ENCODE results near the gene CYP27B1.

CYP27B1 gene

GRCh38 chr12:57757771-57758170 lies 9.1 kb downstream of the CYP27B1 start:
- Histone ChIP-seq H3K4me1 (ENCODE audit: control insufficient read depth, insufficient read depth, low read length, poor library complexity, severe bottlenecking) (peaks cover 8% of the 10 kb centered on the region), H3K9me3 (ENCODE audit: control insufficient read depth, low read length) (no peaks in the 10 kb centered on the region), H3K27ac (ENCODE audit: low read depth, low read length, severe bottlenecking) (no peak overlapping the region), H3K36me3 (ENCODE audit: control insufficient read depth, insufficient read depth, low read length) (no peaks in the 10 kb centered on the region), H3K4me3 (ENCODE audit: extremely low read depth, insufficient read depth, low read length, poor library complexity, severe bottlenecking) (no peak overlapping the region)
- 83 to 89% methylated on average over 3 of the region's 4 CpGs for WGBS, 2 experiments (ENCODE audit: insufficient coverage in 2 of 2)

- H3K4me1 ChIP-seq (ENCODE audit: control insufficient read depth, insufficient read depth, low read length, poor library complexity, severe bottlenecking) = peaks cover 8% of the 10 kb centered on the region
- no peaks in the 10 kb centered on the region for H3K36me3 ChIP-seq (ENCODE audit: control insufficient read depth, insufficient read depth, low read length)
- no peaks in the 10 kb centered on the region for H3K9me3 ChIP-seq (ENCODE audit: control insufficient read depth, low read length)
- H3K27ac ChIP-seq (ENCODE audit: low read depth, low read length, severe bottlenecking) = no peak overlapping the region
- peak overlapping the region; percentile 44 for H3K4me3 ChIP-seq (ENCODE audit: extremely low read depth, insufficient read depth, low read length, poor library complexity, severe bottlenecking)
- 2 to 3% methylated on average over 10 to 11 of the region's 22 CpGs for WGBS, 2 experiments (ENCODE audit: insufficient coverage in 2 of 2)
Observed at GRCh38 chr12:57756406-57757341, 10.2 kb downstream of the CYP27B1 start.

- Histone ChIP-seq H3K4me1 (ENCODE audit: control insufficient read depth, insufficient read depth, low read length, poor library complexity, severe bottlenecking) (peaks cover 8% of the 10 kb centered on the region), H3K27ac (ENCODE audit: low read depth, low read length, severe bottlenecking) (no peak overlapping the region), H3K4me3 (ENCODE audit: extremely low read depth, insufficient read depth, low read length, poor library complexity, severe bottlenecking) (peak overlapping the region; percentile 44), H3K9me3 (ENCODE audit: control insufficient read depth, low read length) (no peaks in the 10 kb centered on the region), H3K36me3 (ENCODE audit: control insufficient read depth, insufficient read depth, low read length) (peaks cover 5% of the 10 kb centered on the region)
- WGBS, 2 experiments (ENCODE audit: insufficient coverage in 2 of 2) = 0 to 1% methylated on average over 45 to 53 of the region's 76 CpGs
Observed at GRCh38 chr12:57755454-57756372, 11.2 kb downstream of the CYP27B1 start.

GRCh38 chr12:57755194-57755453 lies 11.8 kb downstream of the CYP27B1 start:
- Histone ChIP-seq H3K9me3 (ENCODE audit: control insufficient read depth, low read length) (no peaks in the 10 kb centered on the region), H3K27ac (ENCODE audit: low read depth, low read length, severe bottlenecking) (no peak overlapping the region), H3K4me3 (ENCODE audit: extremely low read depth, insufficient read depth, low read length, poor library complexity, severe bottlenecking) (peak overlapping the region; percentile 44), H3K36me3 (ENCODE audit: control insufficient read depth, insufficient read depth, low read length) (peaks cover 11% of the 10 kb centered on the region), H3K4me1 (ENCODE audit: control insufficient read depth, insufficient read depth, low read length, poor library complexity, severe bottlenecking) (peaks cover 8% of the 10 kb centered on the region)
- WGBS, 2 experiments (ENCODE audit: insufficient coverage in 2 of 2) = 0 to 1% methylated on average over 9 to 12 of the region's 34 CpGs

- H3K9me3 ChIP-seq (ENCODE audit: control insufficient read depth, low read length) = no peaks in the 10 kb centered on the region
- H3K27ac ChIP-seq (ENCODE audit: low read depth, low read length, severe bottlenecking) = no peak within 1 kb of the TSS
- 0 to 2% methylated on average over 18 to 21 of the region's 41 CpGs for WGBS, 2 experiments (ENCODE audit: insufficient coverage in 2 of 2)
Observed at GRCh38 chr12:57754411-57755193, 12.3 kb downstream of the CYP27B1 start, which contains the start of gene MARCHF9. Gene MARCHF9 (plus strand): TSS chr12:57755103. CDS start chr12:57755529, 426 bp downstream.

GRCh38 chr12:57753756-57754337 lies 13.0 kb downstream of the CYP27B1 start:
- no peak overlapping the region for H3K4me3 ChIP-seq (ENCODE audit: extremely low read depth, insufficient read depth, low read length, poor library complexity, severe bottlenecking)
- H3K9me3 ChIP-seq (ENCODE audit: control insufficient read depth, low read length) = no peaks in the 10 kb centered on the region
- 26% methylated on average over 1 of the region's 1 CpG; no CpG with 5 or more reads in 1 of the 2 experiments for WGBS, 2 experiments (ENCODE audit: insufficient coverage in 2 of 2)
- peaks cover 8% of the 10 kb centered on the region for H3K4me1 ChIP-seq (ENCODE audit: control insufficient read depth, insufficient read depth, low read length, poor library complexity, severe bottlenecking)
- peaks cover 24% of the 10 kb centered on the region for H3K36me3 ChIP-seq (ENCODE audit: control insufficient read depth, insufficient read depth, low read length)
- H3K27ac ChIP-seq (ENCODE audit: low read depth, low read length, severe bottlenecking) = no peak overlapping the region

More at GRCh38 chr12:57754411-57755193, 12.3 kb downstream of the CYP27B1 start, which contains the start of gene MARCHF9:
- Histone ChIP-seq H3K36me3 (ENCODE audit: control insufficient read depth, insufficient read depth, low read length) (peaks cover 17% of the 10 kb centered on the region), H3K4me3 (ENCODE audit: extremely low read depth, insufficient read depth, low read length, poor library complexity, severe bottlenecking) (peak within 1 kb of the TSS; percentile 44), H3K4me1 (ENCODE audit: control insufficient read depth, insufficient read depth, low read length, poor library complexity, severe bottlenecking) (peaks cover 8% of the 10 kb centered on the region)

GRCh38 chr12:57752668-57753000 lies 14.2 kb downstream of the CYP27B1 start:
- 20 to 80% methylated on average over 1 to 2 of the region's 5 CpGs for WGBS, 2 experiments (ENCODE audit: insufficient coverage in 2 of 2)
- Histone ChIP-seq H3K4me1 (ENCODE audit: control insufficient read depth, insufficient read depth, low read length, poor library complexity, severe bottlenecking) (peaks cover 8% of the 10 kb centered on the region), H3K36me3 (ENCODE audit: control insufficient read depth, insufficient read depth, low read length) (peaks cover 36% of the 10 kb centered on the region), H3K27ac (ENCODE audit: low read depth, low read length, severe bottlenecking) (no peak overlapping the region), H3K9me3 (ENCODE audit: control insufficient read depth, low read length) (no peaks in the 10 kb centered on the region), H3K4me3 (ENCODE audit: extremely low read depth, insufficient read depth, low read length, poor library complexity, severe bottlenecking) (peak overlapping the region; percentile 18)

- Histone ChIP-seq H3K9me3 (ENCODE audit: control insufficient read depth, low read length) (no peaks in the 10 kb centered on the region), H3K27ac (ENCODE audit: low read depth, low read length, severe bottlenecking) (peak within 1 kb of the TSS; percentile 92), H3K36me3 (ENCODE audit: control insufficient read depth, insufficient read depth, low read length) (peaks cover 42% of the 10 kb centered on the region), H3K4me1 (ENCODE audit: control insufficient read depth, insufficient read depth, low read length, poor library complexity, severe bottlenecking) (peaks cover 8% of the 10 kb centered on the region), H3K4me3 (ENCODE audit: extremely low read depth, insufficient read depth, low read length, poor library complexity, severe bottlenecking) (peak within 1 kb of the TSS; percentile 85)
- WGBS, 2 experiments (ENCODE audit: insufficient coverage in 2 of 2) = 0 to 1% methylated on average over 38 to 41 of the region's 58 CpGs
Observed at GRCh38 chr12:57751788-57752667, 14.8 kb downstream of the CYP27B1 start, which contains the start of gene CDK4. Gene CDK4 (minus strand): TSS chr12:57752310. CDS start chr12:57751717, 593 bp downstream.

- Histone ChIP-seq H3K36me3 (ENCODE audit: control insufficient read depth, insufficient read depth, low read length) (peaks cover 48% of the 10 kb centered on the region), H3K9me3 (ENCODE audit: control insufficient read depth, low read length) (no peaks in the 10 kb centered on the region), H3K27ac (ENCODE audit: low read depth, low read length, severe bottlenecking) (peak overlapping the region; percentile 92), H3K4me1 (ENCODE audit: control insufficient read depth, insufficient read depth, low read length, poor library complexity, severe bottlenecking) (peaks cover 8% of the 10 kb centered on the region), H3K4me3 (ENCODE audit: extremely low read depth, insufficient read depth, low read length, poor library complexity, severe bottlenecking) (peak overlapping the region; percentile 85)
- 3 to 24% methylated on average over 4 to 6 of the region's 8 CpGs for WGBS, 2 experiments (ENCODE audit: insufficient coverage in 2 of 2)
Observed at GRCh38 chr12:57751432-57751787, 15.5 kb downstream of the CYP27B1 start.
